Left lung (tissue), 10 donors: Measurements from ENCODE around the gene SLC24A4. TPM values are rescaled to one million over a fixed set of nuclear protein-coding genes. Genes with fewer than 3 reads are reported as not detected.
A peak's percentile ranks its signal among the peaks of the same experiment; 100 is the strongest.

Experiments used
- ATAC-seq: fragments of 200-7000 bp; cut with Tn5 transposase; one replicate; pipeline ENCODE4 v1.9.1; 2020; ENCODE audit warnings: moderate library complexity
- DNase-seq, 4 donors: peaks; one replicate each; pipeline ENCODE4 v3.0.0-alpha.2; 2013 to 2020
- H3K27ac ChIP-seq, 2 donors: fragments of 200-600 bp; sonication (generic) in 1 of 2; one replicate each; pipeline versions ENCODE4 v1.5.0 to v1.8.0; 2020 to 2021
- H3K27me3 ChIP-seq, 2 donors: fragments of 200-600 bp; sonication (generic) in 1 of 2; one replicate each; pipeline versions ENCODE4 v1.5.0 to v1.8.0; 2020 to 2021
- H3K36me3 ChIP-seq, 2 donors: fragments of 200-600 bp; sonication (generic) in 1 of 2; one replicate each; pipeline versions ENCODE4 v1.5.0 to v1.8.0; 2020 to 2021
- H3K4me1 ChIP-seq, 2 donors: fragments of 200-600 bp; one replicate each; pipeline ENCODE4 v1.8.0; 2021
- H3K4me3 ChIP-seq, 2 donors: fragments of 200-600 bp; sonication (generic) in 1 of 2; one replicate each; pipeline versions ENCODE4 v1.5.0 to v1.8.0; 2020 to 2021; ENCODE audit warnings: mild to moderate bottlenecking in 1 of 2
- H3K9me3 ChIP-seq, 2 donors: fragments of 200-600 bp; sonication (generic) in 1 of 2; one replicate each; pipeline versions ENCODE4 v1.5.0 to v1.8.0; 2020 to 2021
- CTCF ChIP-seq, 2 donors: fragments of 200-600 bp; sonication (generic) in 1 of 2; IDR thresholded peaks; one replicate each; pipeline versions ENCODE4 v1.5.0 to v1.8.0; 2021; ENCODE audit warnings: antibody characterized with exemption in 2 of 2
- intact Hi-C, 2 donors: fragments of 100-400 bp; cut with DNase I; formaldehyde crosslinking; loops; one replicate each; pipeline versions ENCODE4 v1.11.2 to v1.14.2; 2022
- polyA plus RNA-seq, 6 donors: library from polyadenylated mRNA; unstranded; fragments of 120-200 nt; gene quantifications; one replicate each; pipeline ENCODE4 v1.2.1, GENCODE V29; 2013; ENCODE audit not compliant: insufficient read length in 6 of 6
- total RNA-seq, 2 donors: library from RNA; stranded (reverse); fragmentation: NEBNext Ultra II Directional; extraction: Animal tissue kit (Norgen Biotek cat#: 25700); gene quantifications; one replicate each; pipeline ENCODE4 v1.2.1, GENCODE V29; 2021
- donor health status: DM: no; HTN: yes; CAD: no.
- donor health status: DM: no; HTN: no; CAD: no.

Gene SLC24A4
- total and polyA plus RNA-seq, 8 donors: 0.25 to 2.0 (median 0.47) TPM

- Histone ChIP-seq H3K9me3 (no peaks in the 10 kb centered on the region), H3K4me1 (peaks cover 7 to 64% of the 10 kb centered on the region in 2 donors), H3K27ac (no peak overlapping the region), H3K27me3 (no peaks in the 10 kb centered on the region), H3K4me3 (no peak overlapping the region), H3K36me3 (no peaks in the 10 kb centered on the region)
- ATAC-seq (no peak), DNase-seq (no peak)
- no peak for TF ChIP-seq CTCF (IDR thresholded peaks at IDR 0.05)
- intact Hi-C loops: no loop called here
Observed at GRCh38 chr14:92411941-92412340, 89.0 kb downstream of the SLC24A4 start.

DNA sequence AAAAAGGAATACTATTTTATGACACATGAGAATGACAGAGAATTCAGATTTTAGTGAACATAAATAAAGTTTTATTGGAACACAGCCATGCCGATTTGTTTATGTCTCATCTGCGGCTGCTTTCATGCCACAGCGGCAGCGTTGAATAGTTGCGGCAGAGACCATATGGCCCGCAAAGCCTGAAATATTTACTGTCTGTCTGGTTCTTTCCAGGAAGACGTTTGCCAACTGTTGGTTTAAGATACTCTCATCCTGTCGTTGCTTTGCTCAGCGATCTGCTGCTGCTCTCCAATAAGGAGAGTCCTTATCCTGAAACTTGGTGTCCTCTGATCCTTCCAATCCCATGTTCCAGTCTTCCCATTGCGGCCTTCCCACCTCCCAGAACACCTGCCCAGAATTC lies 89.9 kb downstream of the SLC24A4 start:
- DNase-seq (no peak), ATAC-seq (no peak)
- no peaks in the 10 kb centered on the region for H3K27me3 ChIP-seq
- H3K4me1 ChIP-seq: peaks cover 7 to 57% of the 10 kb centered on the region in 2 donors
- intact Hi-C loops: no loop called here
- no peaks in the 10 kb centered on the region for H3K36me3 ChIP-seq
- H3K9me3 ChIP-seq: no peaks in the 10 kb centered on the region
- no peak for TF ChIP-seq CTCF (IDR thresholded peaks at IDR 0.05)
- H3K27ac ChIP-seq: no peak overlapping the region
- H3K4me3 ChIP-seq: no peak overlapping the region

DNA sequence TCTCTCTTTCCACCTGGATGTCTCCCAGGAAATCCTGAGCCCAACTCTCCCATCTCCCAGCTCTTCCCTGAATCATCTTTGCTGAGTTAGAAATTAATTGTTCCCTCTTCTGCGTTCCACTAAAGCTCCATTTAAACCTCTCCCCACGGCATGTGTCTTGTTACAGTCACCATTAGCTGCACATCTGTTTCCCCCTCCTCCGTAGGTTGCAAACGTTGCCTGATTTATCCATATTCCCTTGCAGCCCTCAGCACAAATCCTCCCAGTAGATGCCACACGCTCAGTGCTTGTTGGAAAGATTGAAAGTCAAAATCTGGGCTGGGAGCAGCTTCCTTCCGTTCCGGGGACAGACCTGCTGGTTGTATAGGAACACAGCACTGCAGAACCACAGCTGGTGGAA lies 90.4 kb downstream of the SLC24A4 start:
- ATAC-seq (no peak), DNase-seq (no peak)
- no peaks in the 10 kb centered on the region for H3K36me3 ChIP-seq
- no peak for TF ChIP-seq CTCF (IDR thresholded peaks at IDR 0.05)
- H3K4me3 ChIP-seq: no peak overlapping the region
- intact Hi-C loops: no loop called here
- no peaks in the 10 kb centered on the region for H3K9me3 ChIP-seq
- H3K4me1 ChIP-seq: peaks cover 4 to 57% of the 10 kb centered on the region in 2 donors
- H3K27ac ChIP-seq: no peak overlapping the region
- no peaks in the 10 kb centered on the region for H3K27me3 ChIP-seq

GRCh38 chr14:92414690-92415445 lies 91.9 kb downstream of the SLC24A4 start:
- H3K9me3 ChIP-seq: no peaks in the 10 kb centered on the region
- intact Hi-C loops: no loop called here
- peak overlapping the region in 1 of 2 donors; percentile 72 for H3K27ac ChIP-seq
- H3K4me3 ChIP-seq: no peak overlapping the region
- no peak for TF ChIP-seq CTCF (IDR thresholded peaks at IDR 0.05)
- H3K27me3 ChIP-seq: no peaks in the 10 kb centered on the region
- peaks cover 0 to 46% of the 10 kb centered on the region in 2 donors for H3K4me1 ChIP-seq
- H3K36me3 ChIP-seq: no peaks in the 10 kb centered on the region
- ATAC-seq (peak; percentile 67), DNase-seq (no peak)

GRCh38 chr14:92415969-92416368 lies 93.0 kb downstream of the SLC24A4 start:
- no peak overlapping the region for H3K27ac ChIP-seq
- no peak overlapping the region for H3K4me3 ChIP-seq
- no peaks in the 10 kb centered on the region for H3K9me3 ChIP-seq
- H3K27me3 ChIP-seq: no peaks in the 10 kb centered on the region
- no peak for ATAC-seq
- peaks cover 0 to 41% of the 10 kb centered on the region in 2 donors for H3K4me1 ChIP-seq
- TF ChIP-seq CTCF (IDR thresholded peaks at IDR 0.05): no peak
- no peaks in the 10 kb centered on the region for H3K36me3 ChIP-seq
- intact Hi-C loops: no loop called here
- no peak for DNase-seq
